HTR-8/SVneo (cell line): ENCODE data around the gene CCNC.

ENCODE experiments used
- DNase-seq: peaks from one replicate; pipeline ENCODE4 v3.0.0; 2011; ENCODE audit warnings: low spot score, mixed read lengths; ENCODE audit not compliant: insufficient read length
- FAIRE-seq: peaks from 2 replicates; lab custom pipeline; 2011; peaks lifted over from hg19 to GRCh38; lab: Jason Lieb, UNC

CCNC gene

DNA sequence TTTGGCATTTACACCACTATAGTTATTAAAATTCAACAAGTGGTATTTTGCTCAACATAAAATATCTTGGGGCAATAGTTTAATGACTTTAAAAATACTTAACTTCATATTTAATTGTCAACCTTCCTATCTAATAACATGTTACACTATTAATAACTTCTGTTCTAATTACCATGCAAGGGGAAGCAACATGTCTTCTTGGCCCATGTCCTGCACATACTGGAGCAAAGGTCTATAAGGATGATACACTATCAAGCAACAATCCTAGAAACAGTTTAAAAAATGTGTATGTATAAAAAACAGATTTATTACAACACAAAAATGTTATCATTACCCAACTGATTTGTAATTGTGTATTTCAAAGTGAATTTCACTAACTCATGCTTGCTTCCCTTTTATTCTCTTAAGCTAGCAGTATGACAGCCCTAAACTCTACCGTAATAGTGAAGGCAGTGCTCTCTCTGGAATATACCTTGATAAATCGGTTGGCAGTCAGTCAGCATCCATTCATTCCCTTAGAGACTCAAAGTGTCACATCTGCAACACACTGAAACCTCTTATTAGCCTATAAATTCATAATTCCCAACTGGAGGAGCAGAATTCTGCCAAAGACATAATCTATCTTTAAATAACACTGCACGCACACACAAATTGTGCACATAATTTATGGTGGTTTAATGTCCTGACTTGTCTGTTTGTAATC lies 18.3 kb downstream of the CCNC start:
- DNase-seq (no peak), FAIRE-seq (no peak)

DNA sequence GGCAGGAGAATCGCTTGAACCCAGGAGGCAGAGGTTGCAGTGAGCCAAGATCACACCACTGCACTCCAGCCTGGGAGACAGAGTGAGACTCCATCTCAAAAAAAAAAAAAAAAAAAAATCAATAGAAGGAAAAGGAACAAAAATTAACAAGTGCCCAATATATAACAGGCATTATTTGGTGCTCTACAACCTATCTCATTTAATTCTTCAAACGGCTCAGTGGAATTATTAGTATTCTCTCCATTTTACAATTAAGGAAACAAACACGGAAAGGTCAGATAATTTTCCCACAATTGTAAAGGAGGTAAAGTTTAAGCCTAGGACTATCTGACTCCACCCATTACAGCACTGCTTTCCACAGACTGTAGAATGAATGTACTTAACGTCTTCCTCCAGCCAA lies 19.8 kb downstream of the CCNC start:
- no peak for FAIRE-seq

DNA sequence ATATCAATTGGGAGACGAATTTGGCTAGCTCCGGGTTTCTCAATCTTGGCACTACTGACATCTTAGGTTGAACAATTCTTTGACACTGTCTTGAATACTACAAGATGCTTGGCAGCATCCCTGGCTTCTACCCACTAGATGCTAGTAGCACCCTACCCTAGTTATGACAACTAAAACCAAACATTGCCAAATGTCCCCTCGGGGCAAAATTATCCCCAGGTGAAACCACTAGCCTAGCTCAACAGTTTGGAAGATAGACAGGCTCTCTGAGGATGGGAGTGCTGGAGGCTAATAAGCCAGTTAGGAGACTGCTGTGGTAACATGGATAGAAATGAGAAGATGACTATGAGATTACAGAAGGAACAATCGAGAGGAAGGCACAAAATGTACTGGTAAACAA lies 20.9 kb downstream of the CCNC start:
- FAIRE-seq (no peak), DNase-seq (no peak)

More for the DNA sequence above, 19.8 kb downstream of the CCNC start:
- DNase-seq: no peak

DNA sequence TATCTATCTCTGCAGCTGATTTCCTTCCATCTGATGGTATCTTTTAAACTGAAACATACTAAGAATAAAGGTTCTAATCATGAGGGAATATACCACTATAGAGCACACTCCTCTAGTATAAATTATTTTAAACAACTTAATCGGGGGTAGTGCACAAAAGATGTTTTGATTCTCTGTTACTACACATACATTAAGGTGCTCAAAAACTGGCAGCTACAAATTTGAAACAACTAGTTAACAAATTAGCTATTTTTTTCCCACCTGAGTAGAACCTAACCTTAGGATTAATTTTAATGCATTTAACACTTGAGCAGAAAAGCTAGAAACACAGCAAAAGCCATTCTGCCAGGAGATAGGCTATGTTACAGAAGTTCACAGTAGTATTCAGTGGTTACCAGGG lies 23.0 kb downstream of the CCNC start:
- no peak for FAIRE-seq
- no peak for DNase-seq

DNA sequence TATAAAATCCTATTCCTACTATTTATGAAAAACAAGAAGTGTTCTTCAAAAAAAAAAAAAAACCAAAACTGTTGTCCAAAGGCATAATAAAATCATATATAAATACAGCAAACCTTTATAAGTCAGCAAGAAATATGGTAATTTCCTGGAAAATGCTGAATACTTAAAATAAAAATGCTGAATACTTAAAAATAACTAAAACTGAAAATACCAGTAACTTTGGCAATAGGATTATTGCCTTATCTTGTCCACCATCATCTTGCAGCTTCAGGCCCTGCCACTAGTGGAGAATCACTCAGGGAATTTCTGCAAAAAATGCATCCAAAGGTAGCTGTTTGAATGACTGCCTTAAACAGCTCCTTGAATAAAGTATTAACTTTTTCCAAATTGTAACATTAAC lies 24.5 kb downstream of the CCNC start:
- FAIRE-seq: no peak
- DNase-seq: no peak

DNA sequence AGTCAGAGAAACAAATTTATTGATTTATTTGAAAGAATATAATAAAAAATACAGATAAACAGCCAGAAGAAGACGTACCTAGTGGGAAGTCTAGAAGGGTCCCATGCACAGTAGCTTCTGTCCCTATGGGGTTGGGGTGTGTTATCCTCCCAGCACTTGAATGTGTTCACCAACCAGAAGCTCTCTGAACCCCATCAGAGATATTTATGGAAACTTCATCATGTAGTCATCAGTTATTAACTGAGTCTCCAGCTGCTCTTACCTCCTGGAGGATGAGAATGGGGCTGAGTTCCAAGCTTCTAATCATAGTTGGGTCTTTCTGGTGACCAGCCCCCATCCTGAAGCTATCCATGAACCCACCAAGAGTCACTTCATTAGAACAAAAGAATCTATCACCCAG lies 37.8 kb downstream of the CCNC start:
- no peak for FAIRE-seq
- no peak for DNase-seq

DNA sequence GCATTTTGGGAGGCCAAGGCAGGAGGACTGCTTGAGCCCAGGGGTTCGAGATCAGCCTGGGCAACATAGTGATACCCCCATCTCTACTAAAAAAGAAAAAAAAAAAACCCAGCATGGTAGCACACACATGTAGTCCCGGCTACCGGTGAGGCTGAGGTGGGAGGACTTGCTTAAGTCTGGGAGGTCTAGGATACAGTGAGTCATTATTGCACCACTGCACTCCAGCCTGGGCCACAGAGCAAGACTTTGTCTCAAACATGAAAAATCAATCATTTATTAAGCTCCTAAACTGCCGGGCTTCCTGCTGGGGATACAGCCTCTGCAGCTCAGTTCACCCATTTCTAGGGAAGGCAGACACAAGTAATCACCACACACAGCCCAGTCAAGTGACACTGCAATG lies 45.9 kb downstream of the CCNC start:
- DNase-seq (no peak), FAIRE-seq (no peak)

DNA sequence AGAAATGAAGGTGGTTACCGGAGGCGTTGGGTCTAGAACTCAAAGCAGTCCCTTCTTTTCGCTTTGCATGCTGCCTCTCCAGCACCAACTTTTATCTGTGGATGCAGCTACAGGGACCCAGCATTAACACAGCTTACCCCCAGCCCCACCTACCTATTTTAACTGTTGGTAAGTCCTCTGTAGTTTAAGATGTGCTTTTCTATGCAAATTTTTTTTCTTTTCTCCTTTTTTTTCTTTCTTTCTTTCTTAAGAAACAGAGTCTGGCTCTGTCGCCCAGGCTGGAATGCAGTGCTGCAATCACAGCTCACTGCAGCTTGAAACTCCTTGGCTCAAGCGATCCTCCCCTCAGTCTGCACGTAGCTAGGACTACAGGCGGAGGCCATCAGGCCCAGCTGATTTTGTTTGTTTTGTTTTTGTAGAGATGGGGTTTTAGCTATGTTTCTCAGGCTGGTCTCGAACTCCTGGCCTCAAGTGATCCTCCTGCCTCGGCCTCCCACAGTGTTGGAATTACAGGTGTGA lies 46.8 kb downstream of the CCNC start:
- no peak for FAIRE-seq
- peak; percentile 20 for DNase-seq

DNA sequence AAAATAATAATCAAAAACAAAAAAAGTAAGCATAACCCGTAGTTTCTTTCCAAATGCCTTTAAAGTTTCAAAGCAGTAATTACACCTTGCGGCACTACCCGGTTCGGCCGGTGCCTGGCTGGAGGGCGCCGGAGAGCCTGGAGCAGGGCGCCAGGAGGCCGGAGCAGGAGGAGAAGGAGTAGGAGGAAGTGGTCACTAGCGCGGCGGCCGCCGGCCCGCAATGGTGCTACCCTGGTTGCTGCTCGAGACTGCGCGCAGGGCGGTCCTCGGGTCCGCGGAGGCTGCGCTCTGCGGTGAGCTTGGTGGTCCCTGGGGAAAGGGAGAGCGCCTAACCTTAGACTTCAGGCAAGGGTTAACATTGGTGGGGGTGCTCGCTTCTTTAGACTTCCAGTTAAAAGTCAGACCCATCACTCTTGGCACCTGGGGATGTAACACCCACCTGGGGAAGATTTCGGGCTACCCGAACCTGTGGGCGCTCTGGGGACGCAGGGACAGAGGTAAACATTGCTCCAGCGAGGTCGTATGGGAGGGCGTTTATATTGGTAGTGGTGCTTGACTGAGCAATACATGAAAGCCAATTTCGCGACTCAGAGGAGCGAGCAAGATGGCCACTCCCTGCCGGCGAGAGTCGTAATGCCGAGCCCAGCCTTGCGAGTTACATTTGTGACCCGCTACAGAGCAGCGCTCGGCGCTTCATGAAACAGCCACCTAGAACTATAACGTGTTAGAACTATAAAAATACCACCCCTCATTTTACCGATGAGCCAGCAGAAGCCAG lies 47.4 kb downstream of the CCNC start:
- DNase-seq: peak; percentile 73
- FAIRE-seq: no peak

DNA sequence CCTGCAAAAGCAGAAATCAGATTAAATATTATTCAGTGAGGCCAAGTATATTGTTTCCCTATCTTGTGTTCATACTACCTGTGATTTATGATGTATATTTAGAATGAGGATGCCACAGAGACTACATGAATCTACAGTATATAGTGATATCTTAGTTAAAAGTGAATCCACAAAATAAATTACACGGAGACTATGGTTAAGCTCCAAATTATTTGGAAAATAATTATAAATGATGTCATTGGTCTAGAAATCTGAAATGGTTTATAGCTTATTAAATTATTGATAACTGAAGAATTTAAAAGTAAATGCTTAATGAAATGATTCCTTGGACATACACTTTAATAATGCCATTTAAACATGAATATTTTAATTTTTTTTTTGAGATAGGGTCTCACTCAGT lies 49.0 kb downstream of the CCNC start:
- FAIRE-seq (no peak), DNase-seq (no peak)

DNA sequence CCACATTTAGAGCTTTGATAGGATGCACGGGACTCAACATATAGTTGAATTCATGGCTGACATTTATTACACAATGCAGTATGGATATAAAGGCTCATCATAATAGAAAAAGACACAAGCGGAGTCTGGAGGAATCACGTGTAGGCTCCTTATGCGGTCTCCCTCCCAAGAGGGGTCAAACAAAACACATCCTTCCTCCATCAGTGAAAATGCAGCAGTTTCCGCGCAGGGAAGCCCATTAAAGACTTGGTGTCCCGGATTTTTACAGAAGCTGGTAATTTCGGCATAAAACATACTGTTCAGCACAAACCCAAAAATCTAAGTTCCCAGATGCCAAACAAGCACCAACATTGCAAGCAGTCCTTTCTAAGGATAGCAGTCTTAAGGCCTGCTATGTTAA lies 54.4 kb downstream of the CCNC start:
- DNase-seq: no peak
- FAIRE-seq: no peak

DNA sequence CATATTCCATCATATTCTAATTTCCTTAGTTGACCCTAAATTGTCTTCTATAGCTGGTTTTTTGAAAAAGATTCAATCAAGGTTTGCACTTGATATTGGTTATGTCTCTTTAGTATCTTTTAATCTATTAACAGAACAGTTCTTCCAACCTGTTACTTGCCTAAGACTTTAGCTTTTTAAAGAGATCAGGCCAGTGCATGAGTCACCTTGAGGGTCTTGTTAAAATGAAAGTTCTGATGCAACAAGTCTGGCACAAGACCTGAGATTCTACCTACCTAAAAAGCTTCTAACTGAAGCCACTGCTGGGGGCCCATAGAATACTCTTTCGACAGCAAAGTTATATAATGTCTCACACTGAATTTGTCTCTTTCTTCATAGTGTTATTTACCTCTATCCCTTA lies 56.4 kb downstream of the CCNC start:
- no peak for DNase-seq
- FAIRE-seq: no peak

DNA sequence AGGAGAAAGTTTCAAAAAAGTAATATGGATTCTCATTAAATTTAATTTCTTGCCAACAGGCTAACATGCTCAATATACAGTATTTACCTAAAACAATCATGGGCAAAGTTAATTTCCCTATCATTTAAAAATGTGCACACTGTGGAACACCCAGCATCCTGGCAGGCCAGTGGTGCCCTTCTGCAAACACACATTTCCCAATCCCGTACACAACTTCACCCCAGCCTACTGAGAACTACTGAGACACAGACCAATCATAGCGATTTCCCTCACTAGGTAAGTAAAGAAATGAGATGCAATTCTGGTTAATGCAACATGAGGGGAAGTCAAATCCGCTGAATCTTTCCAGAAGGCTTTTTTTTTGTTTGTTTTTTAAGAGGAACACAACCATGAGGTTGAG lies 60.8 kb downstream of the CCNC start:
- DNase-seq (no peak), FAIRE-seq (no peak)

DNA sequence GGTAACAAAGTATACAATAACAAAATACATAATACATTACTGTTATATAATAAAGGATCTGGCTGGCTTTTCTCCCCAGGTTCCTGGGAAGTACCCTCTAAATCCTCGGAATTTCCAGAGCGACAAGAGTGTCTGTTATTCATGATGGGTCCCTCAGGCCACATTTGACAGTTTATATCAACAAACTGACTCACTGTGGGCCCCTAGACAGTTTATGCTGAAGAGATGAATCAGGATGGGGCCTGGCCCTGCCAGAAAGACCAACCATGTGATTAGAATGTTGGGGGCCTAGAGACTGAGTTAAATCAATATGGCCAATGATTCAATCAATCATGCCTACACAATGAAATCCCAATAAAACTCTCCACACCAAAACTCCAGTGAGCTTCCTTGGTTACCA lies 66.7 kb downstream of the CCNC start:
- no peak for FAIRE-seq
- DNase-seq: no peak

DNA sequence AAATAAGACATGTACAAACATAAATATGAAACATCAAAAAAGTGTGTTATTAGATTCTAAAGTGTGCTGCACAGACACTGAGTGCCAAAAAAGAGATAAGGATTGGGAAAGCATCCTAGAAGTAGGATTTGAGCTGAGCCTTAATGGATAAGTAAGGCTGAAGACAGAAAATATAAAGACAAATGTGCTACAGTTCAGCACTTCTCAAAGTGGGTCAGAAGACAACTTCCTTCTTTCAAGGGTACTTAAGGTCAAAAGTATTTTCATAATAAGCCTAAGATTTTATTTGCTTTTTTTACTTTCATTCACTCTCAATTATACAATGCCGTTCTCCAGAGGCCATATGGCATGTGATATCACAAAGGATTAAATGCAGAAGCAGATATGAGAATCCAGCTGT lies 70.0 kb downstream of the CCNC start:
- FAIRE-seq (no peak), DNase-seq (no peak)

DNA sequence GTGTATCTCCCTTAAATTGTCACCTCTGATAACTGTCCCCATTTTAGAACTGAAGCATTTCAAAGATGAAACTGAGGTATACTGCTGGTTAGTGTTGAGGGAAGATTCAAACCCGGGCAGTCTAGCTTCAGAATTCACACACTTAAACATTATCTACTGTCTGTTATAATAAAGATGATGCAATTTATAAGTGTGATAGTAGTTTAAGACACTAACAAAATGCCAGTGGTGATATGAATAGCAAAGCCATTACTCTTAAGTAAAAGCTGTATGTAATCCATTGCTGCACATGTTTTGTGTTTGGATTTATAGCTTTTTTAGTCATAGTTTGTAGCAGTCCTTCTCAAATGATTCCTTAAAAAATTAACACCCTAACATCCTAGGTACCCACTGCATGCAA lies 73.0 kb downstream of the CCNC start:
- no peak for FAIRE-seq
- DNase-seq: no peak
